ENCODE data around the gene APBA2.
A peak's percentile ranks its signal among the peaks of the same experiment; 100 is the strongest.
"Not testable (repeated sequence)": the region's sequence is repeated elsewhere in the genome, so short reads cannot be mapped to it uniquely, and the experiment has no call there.

APBA2 gene

DNA sequence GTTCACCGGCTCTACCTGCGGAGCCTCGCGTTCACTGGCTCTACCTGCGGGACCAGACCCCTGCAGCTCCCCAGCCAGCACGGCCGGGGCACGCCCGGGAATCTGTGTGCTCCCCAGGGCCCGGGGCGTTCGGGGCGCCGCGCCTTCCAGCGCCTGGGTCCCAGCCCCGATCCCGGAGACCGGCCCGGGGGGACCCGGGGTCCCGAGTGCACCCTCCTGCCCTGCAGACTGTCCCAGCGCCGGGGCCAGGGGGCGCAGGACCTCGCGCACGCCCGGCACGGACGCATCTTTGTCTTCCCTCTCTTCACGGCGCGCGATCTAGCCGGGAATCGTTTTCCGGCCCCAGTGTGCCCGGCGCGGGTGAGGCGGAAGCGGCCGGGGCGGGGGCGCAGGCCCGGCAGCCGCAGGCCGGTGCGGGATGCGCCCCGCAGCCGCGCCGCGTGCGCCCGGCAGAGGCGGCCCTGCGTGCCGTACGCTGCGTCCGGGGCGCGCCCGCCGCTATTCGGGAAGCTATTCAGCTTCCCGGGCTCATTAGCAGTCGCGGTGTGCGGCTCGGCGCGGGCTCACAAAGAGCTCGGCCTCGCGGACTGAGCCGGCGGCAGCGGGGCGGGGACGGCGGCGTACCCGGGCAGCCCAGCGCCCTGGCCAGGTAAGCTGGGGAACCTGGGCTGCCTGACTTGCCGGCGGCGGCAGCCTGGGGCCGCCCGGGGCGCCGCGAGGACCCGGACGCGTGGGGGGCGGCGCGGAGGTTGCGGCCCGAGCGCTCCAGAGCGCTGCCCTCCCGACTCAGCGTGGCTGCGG lies at the start of gene APBA2:
Gene APBA2, plus strand, starts transcription at position 345 of the 801 bp plus-strand sequence. CDS start 167,911 bp downstream, outside the sequence.
- DNase-seq (ENCODE audit: low spot score) = peak; percentile 52

DNA sequence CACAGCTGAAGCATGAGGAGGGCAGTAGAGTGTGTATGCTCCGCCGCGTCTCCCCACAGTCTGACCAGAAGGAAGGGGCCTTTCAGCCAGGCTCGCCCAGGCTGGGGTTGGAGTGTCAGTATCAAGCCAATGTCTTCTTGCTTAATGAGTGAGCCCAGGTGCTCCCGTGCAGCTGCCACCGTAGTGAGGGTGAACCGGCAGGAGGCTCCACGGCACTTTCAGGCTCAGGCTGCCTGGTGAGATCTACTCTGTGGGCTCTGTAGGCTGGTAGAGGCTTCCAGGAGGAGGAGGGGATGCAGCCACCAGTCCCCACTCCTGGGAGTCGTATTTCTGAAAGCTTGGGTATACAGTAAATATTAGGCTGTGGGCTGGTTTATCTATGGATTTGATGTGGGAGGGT lies 45.5 kb upstream of the APBA2 start:
- DNase-seq (ENCODE audit: low spot score) = not testable (repeated sequence)

DNA sequence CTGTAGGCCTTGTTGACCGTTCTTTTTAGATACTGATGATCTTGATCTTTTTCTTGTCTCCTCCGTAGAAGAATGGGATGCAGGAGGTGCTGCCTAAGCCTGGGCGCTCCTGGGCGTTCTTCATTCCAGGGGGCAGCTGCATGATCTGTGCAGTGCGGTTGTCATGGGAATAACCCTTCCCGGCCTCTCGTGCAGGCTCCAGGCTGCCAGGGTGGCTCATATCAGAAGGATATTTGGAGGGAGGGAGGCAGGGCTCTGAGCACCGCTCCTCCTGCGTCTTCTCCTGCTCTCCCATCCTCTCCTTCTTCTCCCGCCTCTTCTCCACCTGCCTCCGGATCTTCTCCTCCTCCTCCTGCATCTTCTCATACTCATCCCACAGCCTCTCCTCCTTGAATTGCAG lies 43.6 kb upstream of the APBA2 start:
- not testable (repeated sequence) for DNase-seq (ENCODE audit: low spot score)

DNA sequence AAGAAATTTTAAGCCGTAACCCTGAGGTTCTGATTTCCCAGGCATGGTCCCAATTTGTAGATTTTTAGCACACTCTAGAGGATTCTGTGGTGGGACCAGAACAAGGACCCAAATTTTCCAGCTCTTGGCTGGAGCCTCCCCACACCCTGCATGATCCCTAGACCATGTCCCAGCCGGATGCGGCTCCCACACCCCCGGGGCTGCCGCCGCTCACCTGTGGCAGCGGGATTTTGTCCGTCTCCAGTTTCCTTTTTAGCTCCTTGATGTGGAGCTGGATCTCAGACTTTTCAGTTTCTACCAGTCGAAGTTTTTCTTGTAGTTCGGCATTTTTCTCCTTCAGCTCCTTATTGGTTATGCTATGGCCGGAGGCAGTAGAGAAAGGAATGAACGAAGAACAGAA lies 42.3 kb upstream of the APBA2 start:
- DNase-seq (ENCODE audit: low spot score) = not testable (repeated sequence)

DNA sequence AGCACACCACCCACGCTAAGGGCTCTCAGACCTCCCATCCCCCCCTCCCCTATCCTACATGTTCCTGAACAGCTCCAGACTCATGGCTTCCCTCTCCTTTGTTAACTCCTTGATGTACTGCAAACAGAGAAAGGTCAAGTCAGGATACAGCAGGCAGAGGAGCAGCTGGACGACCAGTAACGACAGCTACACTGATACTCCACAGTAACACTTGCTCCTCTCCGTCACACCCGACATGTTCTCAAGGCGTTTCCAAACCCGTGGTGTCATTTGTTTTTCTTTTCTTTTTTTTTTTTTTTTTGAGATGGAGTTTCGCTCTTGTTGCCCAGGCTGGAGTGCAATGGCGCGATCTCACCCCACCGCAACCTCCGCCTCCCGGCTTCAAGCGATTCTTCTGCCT lies 41.6 kb upstream of the APBA2 start:
- DNase-seq (ENCODE audit: low spot score) = not testable (repeated sequence)

DNA sequence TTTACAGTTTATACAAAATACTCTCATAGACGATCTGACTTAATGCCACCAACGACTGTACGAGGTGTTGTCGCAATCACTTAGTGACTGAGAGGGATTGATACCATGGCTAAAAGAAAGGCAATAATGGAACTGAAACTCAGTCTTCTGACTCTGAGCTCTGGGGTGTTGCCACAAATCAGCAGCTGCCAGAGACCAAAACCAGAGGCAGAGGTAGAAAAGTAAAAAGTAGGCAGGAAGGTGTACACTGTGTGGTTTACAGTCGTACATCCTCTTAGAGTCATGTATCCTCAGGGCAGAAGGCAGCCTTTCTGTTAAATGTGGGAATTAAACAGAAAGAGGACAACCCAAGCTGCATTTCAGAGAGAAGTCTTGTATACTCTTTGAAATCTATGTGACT lies 38.5 kb upstream of the APBA2 start:
- DNase-seq (ENCODE audit: low spot score) = not testable (repeated sequence)

DNA sequence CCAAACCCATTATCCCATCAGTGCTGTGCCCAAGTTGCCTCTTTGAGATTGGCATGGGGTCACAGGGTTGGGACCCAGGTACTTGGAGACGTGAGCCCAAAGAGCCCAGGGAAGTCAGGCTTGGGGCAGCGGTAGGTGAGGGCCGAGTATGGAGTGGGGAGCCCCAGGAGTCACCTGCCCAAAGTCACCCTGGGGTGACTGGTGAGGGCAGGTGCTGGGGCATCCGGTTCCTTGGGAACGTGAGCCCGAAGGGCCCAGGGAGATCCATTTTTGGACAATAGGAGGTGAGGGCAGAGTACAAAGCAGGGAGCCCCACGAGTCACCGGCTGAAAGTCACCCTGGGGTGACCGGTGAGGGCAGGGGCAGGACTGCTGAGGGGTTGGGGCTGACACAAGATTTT lies 37.8 kb upstream of the APBA2 start:
- not testable (repeated sequence) for DNase-seq (ENCODE audit: low spot score)

DNA sequence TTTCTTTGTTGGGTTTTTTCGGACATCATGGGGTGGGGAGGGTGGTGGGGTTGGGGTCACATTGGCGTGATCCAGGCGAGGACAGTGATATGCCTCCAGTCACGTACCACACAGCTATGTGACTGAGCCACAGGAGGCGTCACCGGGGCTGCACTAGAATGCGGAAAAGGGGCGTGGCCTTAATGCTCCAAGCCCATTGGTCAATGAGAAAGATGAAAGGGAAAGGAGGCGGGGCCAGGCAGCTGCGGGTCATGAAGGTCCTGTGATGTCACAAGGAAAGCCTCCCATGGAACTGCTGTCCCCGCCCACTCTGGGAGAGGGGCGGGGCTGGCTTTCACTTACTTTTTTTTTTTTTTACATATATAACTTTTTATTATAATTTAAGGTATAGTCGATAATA lies 37.3 kb upstream of the APBA2 start, which contains the start of gene GOLGA6L7:
Gene GOLGA6L7, minus strand, starts transcription at position 124 of the 400 bp plus-strand sequence. Its CDS starts 95 bp downstream, at position 29.
- DNase-seq (ENCODE audit: low spot score) = not testable (repeated sequence)

DNA sequence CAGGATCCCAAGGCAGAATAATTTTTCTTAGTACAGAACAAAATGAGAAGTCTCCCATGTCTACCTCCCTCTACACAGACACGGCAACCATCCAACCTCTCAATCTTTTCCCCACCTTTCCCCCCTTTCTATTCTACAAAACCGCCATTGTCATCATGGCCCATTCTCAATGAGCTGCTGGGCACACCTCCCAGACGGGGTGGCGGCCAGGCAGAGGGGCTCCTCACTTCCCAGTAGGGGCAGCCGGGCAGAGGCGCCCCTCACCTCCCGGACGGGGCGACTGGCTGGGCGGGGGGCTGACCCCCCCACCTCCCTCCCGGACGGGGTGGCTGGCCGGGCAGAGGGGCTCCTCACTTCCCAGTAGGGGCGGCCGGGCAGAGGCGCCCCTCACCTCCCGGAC lies 36.5 kb upstream of the APBA2 start:
- not testable (repeated sequence) for DNase-seq (ENCODE audit: low spot score)

DNA sequence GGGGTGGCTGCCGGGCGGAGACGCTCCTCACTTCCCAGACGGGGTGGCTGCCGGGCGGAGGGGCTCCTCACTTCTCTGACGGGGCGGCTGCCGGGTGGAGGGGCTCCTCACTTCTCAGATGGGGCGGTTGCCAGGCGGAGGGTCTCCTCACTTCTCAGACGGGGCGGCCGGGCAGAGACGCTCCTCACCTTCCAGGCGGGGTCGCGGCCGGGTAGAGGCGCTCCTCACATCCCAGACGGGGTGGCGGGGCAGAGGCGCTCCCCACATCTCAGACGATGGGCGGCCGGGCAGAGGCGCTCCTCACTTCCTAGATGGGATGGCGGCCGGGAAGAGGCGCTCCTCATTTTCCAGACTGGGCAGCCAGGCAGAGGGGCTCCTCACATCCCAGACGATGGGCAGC lies 36.0 kb upstream of the APBA2 start:
- not testable (repeated sequence) for DNase-seq (ENCODE audit: low spot score)

DNA sequence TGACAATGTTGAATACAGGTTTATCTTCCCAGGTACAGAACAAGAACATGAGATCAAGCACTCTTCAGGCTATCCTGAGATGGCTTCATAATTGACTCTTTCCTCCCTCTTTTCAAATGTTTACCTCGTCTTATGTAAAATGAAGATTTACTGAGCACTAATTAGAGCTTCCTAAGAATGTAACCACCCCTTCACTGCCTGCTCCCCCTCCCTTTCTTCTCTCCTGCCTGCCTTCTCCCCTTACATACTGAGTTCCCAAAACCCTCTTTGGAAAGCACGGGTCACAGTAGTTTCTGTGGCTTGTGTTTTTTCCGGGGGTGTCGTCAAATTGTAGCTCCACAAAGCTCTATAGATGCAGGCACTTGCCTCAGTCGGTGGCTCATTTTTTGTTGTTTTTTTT lies 32.1 kb upstream of the APBA2 start:
- DNase-seq (ENCODE audit: low spot score) = not testable (repeated sequence)

DNA sequence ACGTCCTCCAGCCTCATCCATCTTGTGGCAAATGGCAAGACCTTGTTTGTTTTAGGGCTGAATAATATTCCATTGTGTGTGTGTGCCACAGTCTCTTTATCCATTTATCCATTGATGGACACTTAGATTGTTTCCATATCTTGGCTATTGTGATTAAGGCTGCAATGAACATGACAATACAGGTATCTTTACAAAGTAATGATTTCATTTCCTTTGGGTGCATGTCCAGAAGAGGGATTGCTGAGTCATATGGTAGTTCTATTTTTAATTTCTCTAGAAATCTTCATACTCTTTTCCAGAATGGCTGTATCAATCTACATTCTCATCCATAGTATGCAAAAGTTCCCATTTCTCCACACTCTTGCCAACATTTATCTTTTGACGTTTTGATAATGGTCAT lies 31.2 kb upstream of the APBA2 start:
- DNase-seq (ENCODE audit: low spot score) = not testable (repeated sequence)

DNA sequence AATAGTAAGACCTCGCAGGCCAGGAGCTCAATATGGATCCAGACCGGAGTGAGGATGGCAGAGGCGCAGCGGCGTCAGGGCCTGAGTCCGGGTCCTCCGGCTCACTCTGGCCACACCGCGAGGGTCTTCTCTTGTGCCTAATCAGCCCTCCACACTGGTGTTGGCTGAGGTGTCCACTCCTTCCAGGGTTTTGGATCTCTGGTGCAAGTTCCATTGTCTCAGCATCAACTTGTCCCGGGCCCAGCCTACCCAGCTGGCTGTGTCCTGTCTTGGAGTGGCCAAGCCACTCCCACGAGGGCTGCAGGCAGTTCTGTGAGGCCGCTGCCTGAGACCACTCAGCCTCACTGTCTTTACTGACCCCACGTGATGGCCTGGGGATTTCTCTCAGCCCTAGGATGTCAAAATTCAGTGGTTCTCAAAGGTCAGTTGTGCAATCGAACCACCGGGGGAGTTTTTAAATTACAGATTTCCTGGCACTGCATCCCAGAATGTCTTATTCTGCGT lies 24.7 kb upstream of the APBA2 start:
- no peak for DNase-seq (ENCODE audit: low spot score)

DNA sequence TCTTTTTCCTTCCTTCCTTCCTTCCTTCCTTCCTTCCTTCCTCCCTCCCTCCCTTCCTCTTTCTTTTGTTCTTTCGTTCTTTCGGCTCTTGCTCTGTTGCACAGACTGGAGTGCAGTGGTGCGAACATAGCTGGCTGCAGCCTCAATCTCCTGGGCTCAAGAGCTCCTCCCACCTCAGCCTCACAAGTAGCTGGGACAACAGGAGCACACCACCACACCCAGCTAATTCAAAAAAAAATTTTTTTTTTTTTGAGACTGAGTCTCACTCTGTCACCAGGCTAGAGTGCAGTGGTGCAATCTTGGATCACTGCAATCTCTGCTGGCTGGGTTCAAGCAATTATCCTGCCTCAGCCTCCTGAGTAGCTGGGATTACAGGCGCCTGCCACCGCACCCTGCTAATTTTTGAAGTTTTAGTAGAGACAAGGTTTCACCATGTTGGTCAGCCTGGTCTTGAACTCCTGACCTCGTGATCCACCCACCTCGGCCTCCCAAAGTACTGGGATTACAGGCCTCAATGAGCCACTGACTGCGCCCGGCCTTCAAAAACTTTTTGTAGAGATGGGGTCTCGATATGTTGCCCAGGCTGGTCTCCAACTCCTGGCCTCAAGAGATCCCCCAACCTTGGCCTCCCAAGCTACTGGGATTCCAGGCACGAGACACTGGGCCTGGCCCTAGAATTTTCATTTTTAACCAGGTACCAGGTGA lies 24.0 kb upstream of the APBA2 start:
- DNase-seq (ENCODE audit: low spot score) = not testable (repeated sequence)

DNA sequence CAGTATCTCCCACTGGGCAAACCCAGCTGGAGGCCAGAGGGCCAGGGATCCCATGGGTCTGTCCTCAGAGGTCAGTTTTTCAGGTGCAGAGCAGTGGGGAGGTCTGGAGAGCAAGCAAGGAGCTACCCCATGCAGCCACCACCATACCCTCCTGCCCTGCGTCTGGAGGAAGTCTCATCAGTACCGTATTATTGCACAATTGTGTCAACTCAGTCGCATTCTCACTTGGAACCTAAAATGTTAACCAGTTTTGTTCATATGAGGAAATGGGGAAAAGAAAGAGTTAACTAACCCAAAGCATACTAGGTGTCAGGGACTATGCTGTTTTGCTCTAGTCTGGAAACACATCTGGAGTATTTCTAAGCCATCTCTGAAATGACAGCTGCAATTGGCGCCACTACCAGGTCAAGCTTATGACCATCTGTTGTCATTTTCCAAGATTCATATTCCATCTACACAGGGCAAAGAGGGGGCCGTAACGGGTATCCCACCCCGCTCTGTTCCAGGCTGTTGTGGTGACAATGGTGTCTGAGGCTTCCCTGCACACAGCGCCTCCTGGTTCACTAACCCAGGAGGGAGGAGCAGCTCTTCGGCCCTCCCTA lies 16.9 kb upstream of the APBA2 start:
- no peak for DNase-seq (ENCODE audit: low spot score)

DNA sequence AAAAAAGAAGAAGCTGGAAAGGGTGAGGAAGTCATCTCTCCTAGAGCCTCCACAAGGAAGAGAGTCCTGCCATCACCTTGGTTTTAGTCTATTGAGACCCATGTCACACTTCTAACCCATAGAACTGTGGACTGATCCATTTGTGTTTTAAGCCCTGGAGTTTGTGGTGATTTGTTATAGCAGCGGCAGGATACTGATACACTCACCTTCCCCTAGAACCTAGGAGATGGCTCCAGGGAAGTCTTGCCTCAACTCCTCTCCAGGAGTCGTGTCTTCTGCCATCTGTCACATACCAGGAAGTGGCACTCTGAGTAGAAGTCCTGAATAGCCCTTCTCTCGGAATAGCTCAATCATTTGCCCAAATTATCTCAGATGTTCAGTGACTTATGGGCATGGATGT lies 14.6 kb upstream of the APBA2 start:
- no peak for DNase-seq (ENCODE audit: low spot score)

DNA sequence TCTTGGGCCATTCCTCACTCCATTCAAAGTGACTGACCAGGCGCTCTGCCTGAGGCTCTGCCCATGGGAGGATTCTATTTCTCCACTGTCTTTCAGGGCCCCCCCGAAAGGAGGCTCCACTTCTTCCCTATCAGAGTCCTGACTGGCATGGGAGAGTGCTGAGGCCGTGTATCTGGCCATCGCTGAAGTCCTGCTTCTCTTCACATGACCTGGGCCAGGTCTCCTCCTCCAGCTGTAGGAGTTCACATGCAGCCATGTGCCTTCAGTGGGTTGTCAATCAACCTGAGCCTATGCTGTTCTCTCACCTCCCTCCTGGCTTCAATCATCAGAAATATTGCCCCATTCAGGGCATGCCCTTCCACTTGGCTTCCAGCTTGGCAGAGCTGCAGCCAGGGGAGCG lies 12.8 kb upstream of the APBA2 start:
- DNase-seq (ENCODE audit: low spot score) = no peak

DNA sequence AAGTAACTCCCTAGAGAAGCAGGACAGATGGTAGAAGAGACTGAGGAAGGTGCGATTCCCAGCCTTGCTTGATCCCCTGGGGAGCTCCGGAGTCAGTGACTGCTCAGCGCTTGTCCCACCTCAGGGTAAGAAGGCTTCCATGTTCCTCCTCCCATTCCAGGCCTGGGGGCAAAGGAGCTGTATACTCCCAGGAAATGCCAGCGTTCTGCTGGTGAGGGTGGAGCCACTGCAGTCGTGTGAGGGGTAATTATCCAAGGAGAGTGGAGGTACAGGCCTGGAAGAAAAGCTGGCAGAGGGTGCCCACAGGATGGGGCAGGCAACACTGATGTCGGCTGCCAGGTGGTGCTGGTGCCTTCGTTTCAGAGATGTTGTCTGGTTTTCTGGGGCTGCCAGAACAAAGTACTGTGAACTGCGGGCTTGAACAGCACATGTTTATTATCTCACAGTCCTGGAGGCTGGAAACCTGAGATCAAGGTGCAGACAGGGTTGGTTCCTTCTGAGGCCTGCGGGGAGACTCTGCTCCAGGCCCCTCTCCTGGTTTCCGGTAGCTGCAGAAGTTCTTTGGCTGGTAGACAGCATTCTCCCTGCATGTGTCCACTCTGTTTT lies 12.1 kb upstream of the APBA2 start:
- DNase-seq (ENCODE audit: low spot score) = no peak

DNA sequence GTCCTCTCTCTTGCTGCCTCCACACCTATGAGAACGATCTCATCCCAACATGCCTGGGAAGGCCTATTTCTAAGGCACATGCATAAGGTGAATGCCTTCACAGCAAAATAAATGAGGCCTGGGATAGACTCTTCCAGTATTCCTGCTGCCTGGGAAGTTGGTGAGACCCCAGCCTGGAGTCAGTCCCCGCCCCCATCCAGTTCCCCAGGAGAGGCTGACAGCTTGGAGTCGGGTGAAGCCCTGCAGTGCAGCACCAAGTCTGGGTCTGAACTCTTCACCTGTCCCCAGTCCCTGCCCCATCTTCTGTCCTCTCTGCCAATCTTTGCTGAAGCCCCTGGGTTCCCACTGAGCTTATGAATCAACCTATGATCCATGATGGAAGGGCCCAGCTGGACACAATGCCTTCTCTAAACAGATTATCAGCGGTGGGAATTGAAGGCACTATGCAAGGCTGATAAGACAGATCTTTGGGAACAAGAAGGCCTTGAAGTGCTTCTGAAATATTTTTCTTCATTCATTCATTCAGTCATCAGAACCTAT lies 10.2 kb upstream of the APBA2 start:
- DNase-seq (ENCODE audit: low spot score) = no peak

DNA sequence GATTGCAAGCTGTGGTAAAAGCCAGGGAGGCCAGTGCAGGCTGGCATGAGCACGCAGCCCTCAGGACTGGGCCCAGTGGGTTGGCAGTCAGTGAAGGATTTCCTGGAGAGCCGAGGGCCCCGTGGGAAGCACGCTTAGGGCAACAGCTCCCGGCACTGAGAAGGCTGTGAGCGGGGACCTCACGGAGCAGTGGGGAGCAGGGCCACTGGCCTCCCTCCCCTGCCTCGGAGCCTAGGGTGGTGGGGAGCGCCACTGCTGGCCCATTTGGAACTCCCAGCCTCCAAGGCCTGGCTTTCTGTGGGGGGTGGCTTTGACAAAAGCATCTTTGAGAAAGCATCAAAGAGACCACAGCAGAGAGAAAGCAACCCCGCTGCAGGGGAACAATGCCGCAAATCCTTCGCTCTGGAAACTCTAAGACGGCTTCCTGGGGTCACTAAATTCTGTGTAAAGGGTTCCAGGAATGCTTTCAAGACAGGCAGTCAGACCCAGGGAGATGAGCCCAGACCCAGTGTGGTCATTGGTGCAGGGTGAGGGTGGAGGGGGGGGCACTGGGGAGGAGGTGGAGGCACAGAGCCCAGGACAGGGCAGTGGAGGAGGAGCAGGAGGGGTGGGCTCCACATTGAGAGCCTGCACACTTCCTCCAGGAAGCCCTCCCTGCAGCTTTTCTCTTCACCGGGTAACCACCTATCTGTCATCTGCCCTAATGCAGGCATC lies 9.5 kb upstream of the APBA2 start:
- no peak for DNase-seq (ENCODE audit: low spot score)

DNA sequence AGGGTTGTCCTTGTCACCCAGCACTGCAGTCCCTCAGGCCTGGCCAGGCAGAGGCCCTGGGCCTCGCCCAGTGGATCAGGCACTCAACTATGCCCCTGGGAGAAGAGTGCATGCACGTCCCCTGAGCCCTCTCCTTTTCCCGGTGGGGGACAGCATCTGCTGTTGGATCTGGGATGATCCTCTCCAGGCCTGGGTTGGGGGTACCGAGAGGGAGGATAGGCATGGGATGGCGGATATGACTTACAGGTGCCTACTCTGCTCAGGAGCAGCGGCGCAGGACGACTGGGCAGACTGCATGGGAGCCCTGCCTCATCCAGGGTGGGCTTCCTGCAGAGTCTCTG lies 9.0 kb upstream of the APBA2 start:
- no peak for DNase-seq (ENCODE audit: low spot score)

Measured in kidney tubule cell (primary cell).